Activated T-cell treated with anti-CD3 and anti-CD28 coated beads for 24 hours (primary cell): ENCODE results near the gene ASCC1.
A peak's percentile ranks its signal among the peaks of the same experiment; 100 is the strongest.
"Not testable (repeated sequence)": the region's sequence is repeated elsewhere in the genome, so short reads cannot be mapped to it uniquely, and the experiment has no call there.

Experiments used
- DNase-seq: peaks from one replicate; pipeline ENCODE4 v3.0.0-alpha.2; 2020; ENCODE audit warnings: low read depth

The ASCC1 gene

GRCh38 chr10:72170263-72170662 lies 45.8 kb downstream of the ASCC1 start:
- no peak for DNase-seq

- no peak for DNase-seq
Measured at GRCh38 chr10:72167118-72167517, 49.0 kb downstream of the ASCC1 start.

- DNase-seq = no peak
Measured at GRCh38 chr10:72164617-72165016, 51.5 kb downstream of the ASCC1 start.

- peak; percentile 5 for DNase-seq
Measured at GRCh38 chr10:72162978-72163377, 53.1 kb downstream of the ASCC1 start.

- no peak for DNase-seq
Measured at GRCh38 chr10:72158176-72158575, 57.9 kb downstream of the ASCC1 start.

- no peak for DNase-seq
Measured at GRCh38 chr10:72156223-72156622, 59.9 kb downstream of the ASCC1 start.

- no peak for DNase-seq
Measured at GRCh38 chr10:72152286-72152685, 63.8 kb downstream of the ASCC1 start.

GRCh38 chr10:72150746-72151478 lies 65.2 kb downstream of the ASCC1 start:
- not testable (repeated sequence) for DNase-seq

GRCh38 chr10:72147324-72147584 lies 68.8 kb downstream of the ASCC1 start:
- DNase-seq = not testable (repeated sequence)

GRCh38 chr10:72146559-72147323 lies 69.3 kb downstream of the ASCC1 start:
- DNase-seq = no peak

GRCh38 chr10:72146071-72146470 lies 70.0 kb downstream of the ASCC1 start:
- no peak for DNase-seq

GRCh38 chr10:72145657-72146056 lies 70.4 kb downstream of the ASCC1 start:
- no peak for DNase-seq

GRCh38 chr10:72140850-72141249 lies 75.2 kb downstream of the ASCC1 start:
- DNase-seq = no peak

GRCh38 chr10:72140174-72140573 lies 75.9 kb downstream of the ASCC1 start:
- DNase-seq = no peak

- DNase-seq = no peak
Measured at GRCh38 chr10:72137583-72137982, 78.5 kb downstream of the ASCC1 start.

- DNase-seq = not testable (repeated sequence)
Measured at GRCh38 chr10:72136225-72136624, 79.9 kb downstream of the ASCC1 start.

- DNase-seq = no peak
Measured at GRCh38 chr10:72134785-72135767, 81.0 kb downstream of the ASCC1 start.

GRCh38 chr10:72133517-72133916 lies 82.6 kb downstream of the ASCC1 start:
- DNase-seq = no peak

- no peak for DNase-seq
Measured at GRCh38 chr10:72132854-72133253, 83.2 kb downstream of the ASCC1 start.

GRCh38 chr10:72127571-72127970 lies 88.5 kb downstream of the ASCC1 start:
- no peak for DNase-seq

- DNase-seq = no peak
Measured at GRCh38 chr10:72126872-72127232, 89.2 kb downstream of the ASCC1 start.

GRCh38 chr10:72126184-72126871 lies 89.7 kb downstream of the ASCC1 start:
- DNase-seq = no peak
